ENCODE results near the gene OR5K4.
"Not testable (repeated sequence)": the region's sequence is repeated elsewhere in the genome, so short reads cannot be mapped to it uniquely, and the experiment has no call there.

OR5K4 gene

GRCh38 chr3:98371853-98372252 lies 18.2 kb downstream of the OR5K4 start:
- DNase-seq = no peak

- DNase-seq = no peak
Observed at GRCh38 chr3:98372445-98372844, 18.8 kb downstream of the OR5K4 start.

DNA sequence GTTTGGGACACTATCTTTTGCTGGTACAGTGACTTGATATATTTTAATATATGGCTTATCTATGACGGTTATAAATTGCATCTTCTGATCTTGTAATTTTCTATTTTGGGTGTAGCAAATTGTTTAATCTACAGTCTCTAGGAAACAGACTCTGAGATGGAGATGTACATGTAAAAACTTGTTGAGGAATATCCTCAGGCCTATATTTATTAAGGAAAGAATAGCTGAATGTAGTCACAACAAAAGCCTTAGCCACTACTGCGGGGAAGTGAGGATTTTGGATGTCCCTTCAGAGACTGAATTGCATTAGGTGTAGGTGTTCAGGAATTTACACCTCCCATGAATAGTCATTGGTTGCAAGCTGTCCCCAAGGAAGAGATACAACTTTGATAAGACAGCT lies 23.0 kb downstream of the OR5K4 start:
- DNase-seq = no peak

DNA sequence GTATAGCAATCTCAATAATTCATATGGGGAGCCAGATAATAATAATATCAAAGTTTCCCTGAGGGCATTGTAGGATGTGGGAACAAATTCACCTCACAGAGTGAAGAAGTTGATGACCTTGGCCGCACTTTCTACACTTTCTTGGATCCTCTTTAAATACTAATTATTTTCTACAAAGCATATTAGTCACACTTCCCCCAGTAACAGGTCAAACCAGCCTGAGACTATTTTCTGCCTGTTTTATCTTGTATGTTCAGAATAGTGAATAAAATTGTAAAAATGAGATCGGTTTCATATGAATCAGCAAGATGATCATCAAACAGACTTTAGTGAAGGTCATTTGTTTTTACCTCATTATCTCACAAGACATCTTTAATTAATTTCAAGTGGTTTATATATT lies 34.5 kb downstream of the OR5K4 start:
- no peak for DNase-seq

DNA sequence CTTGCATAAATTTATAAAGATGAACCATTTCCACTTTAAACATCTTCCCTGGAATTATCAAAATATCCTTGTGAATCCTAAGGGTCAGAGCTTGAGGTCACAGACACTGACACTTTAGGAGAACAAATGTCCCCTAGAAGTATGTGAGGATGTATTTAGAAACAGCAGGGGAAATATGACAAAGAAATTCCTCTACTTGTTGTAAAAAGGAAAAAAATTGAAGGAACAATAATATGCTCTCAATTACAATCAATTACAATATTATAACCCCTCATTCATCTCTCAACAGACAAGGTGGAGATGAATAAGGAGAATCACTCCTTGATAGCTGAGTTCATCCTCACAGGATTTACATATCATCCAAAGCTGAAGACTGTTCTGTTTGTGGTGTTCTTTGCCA lies 36.7 kb downstream of the OR5K4 start, which contains the start of gene OR5K3:
TSS of gene OR5K3 (plus strand) at position 301 of the 400 bp plus-strand sequence. CDS start at position 301, 0 bp downstream.
- DNase-seq = no peak

DNA sequence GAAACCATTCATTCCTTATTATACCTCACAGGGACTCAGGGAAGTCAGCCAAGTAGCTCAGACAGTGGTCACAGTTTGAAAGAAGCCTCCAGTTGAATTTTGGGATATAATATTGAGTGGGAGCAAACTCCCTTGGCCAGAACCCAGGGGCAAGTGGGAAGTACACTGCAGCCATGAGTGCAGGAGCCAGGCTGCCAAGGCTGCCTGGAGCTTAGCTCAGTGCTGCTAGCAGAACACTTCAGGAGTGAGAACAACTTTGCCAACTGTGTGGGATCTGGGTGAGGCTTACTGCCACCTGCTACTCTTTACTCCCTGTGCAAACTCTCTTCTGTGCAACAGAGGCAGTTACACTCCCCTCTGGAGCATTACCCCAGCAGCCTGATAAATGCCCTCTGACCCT lies 41.4 kb downstream of the OR5K4 start:
- DNase-seq = no peak

- DNase-seq = not testable (repeated sequence)
Observed at GRCh38 chr3:98396482-98396881, 42.8 kb downstream of the OR5K4 start.

DNA sequence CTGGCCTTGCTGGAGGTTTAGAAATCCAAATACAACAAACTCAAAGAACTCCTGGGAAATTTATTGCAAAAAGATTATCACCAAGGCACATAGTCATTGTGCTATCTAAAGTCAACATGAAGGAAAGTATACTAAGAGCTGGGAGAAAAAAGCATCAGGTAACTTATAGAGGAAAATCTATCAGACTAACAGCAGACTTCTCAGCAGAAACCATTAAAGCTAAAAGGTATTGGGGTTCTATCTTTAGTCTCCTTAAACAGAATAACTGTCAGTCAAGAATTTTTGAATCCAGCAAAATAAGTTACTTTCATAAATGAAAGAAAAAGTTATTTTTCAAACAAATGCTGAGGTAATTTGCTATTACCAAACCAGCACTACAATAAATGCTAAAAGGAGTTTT lies 44.9 kb downstream of the OR5K4 start:
- DNase-seq = no peak

DNA sequence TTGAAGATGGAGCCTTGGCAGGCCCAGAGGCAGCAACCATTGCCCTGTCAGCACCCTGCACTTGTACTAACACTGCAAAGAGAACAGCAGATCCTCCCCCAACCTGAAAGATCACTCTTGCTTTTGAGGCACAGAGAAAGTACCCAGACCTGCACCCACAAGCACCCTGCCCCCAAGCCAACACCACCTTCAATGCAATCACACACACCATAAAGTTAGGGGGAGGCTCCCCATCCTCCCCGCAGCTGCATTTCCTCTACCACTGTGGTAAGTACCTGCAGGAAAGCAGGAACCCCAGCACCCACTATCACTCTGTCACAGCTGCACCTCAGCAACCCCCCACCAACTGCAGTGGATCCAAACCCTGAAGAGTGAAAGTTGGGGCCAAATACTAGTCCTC lies 48.9 kb downstream of the OR5K4 start:
- no peak for DNase-seq

DNA sequence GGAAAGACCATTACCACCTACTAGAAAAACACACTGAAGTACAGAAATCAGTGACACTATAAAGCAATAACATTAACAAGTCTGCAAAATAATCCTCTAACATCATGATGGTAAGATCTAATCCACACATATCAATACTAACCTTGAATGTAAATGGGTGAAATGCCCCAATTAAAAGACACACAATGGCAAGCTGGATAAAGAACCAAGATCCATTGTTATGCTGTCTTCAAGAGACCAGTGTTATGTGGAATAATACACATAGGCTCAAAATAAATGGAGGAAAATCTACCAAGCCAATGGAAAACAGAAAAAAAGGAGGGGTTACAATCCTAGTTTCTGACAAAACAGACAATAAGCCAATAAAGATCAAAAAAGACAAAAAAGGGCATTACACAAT lies 50.4 kb downstream of the OR5K4 start:
- DNase-seq = no peak

All from NCI-H1105 treated with DMSO at 0.1 percent for 48 hours (cell line).